Cardiac muscle cell (in vitro differentiated cells and primary cell): ENCODE data around the gene CGNL1. TPM values are rescaled to one million over a fixed set of nuclear protein-coding genes. Genes with fewer than 3 reads are reported as not detected.

ENCODE experiments used
- DNase-seq, 2 donors: peaks; one replicate each; pipeline versions ENCODE4 v3.0.0 to v3.0.0-alpha.2; 2010 to 2017; ENCODE audit warnings: low read depth in 1 of 2, low spot score in 1 of 2
- H3K27ac ChIP-seq: fragments of 200-600 bp; sonication (generic); 2 replicates; pipeline ENCODE4 v1.5.1; 2016
- H3K27me3 ChIP-seq: fragments of 200-600 bp; sonication (generic); 2 replicates; pipeline ENCODE4 v1.6.0; 2016; ENCODE audit warnings: control low read depth
- H3K36me3 ChIP-seq: fragments of 200-600 bp; sonication (generic); 2 replicates; pipeline ENCODE4 v1.5.1; 2016; ENCODE audit warnings: control low read depth
- H3K4me1 ChIP-seq: fragments of 200-600 bp; sonication (generic); 2 replicates; pipeline ENCODE4 v1.8.1; 2017; ENCODE audit warnings: low read depth, mild to moderate bottlenecking, mixed run types
- H3K4me3 ChIP-seq: fragments of 200-600 bp; sonication (generic); 2 replicates; pipeline ENCODE4 v1.5.1; 2016; ENCODE audit warnings: mild to moderate bottlenecking
- H3K9me3 ChIP-seq: fragments of 200-600 bp; sonication (generic); 2 replicates; pipeline ENCODE4 v1.5.1; 2017; ENCODE audit warnings: low read depth, mild to moderate bottlenecking, control low read depth
- polyA plus RNA-seq: library from polyadenylated mRNA; unstranded; fragments of >200 nt; fragmentation: Nextera tagmentation; extraction: Ambion mirVana; gene quantifications from 2 replicates; pipeline ENCODE4 v1.2.1, GENCODE V29; 2016
- total RNA-seq: library from RNA; depleted of rRNA; stranded (reverse); fragments of >200 nt; gene quantifications from 2 replicates; pipeline ENCODE4 v1.2.3, GENCODE V29; 2016
- TF ChIP-seq, protein P1 (sequence below): IDR thresholded peaks from 2 replicates; pipeline ENCODE4 v1.5.1; 2012; ENCODE audit warnings: low read depth, mild to moderate bottlenecking, low read length

CGNL1 gene
- total and polyA plus RNA-seq, 2 experiments from 2014 or later, result 62.9 to 134 TPM

GRCh38 chr15:57384816-57385215 lies 8.5 kb downstream of the CGNL1 start:
- no peak overlapping the region for H3K4me3 ChIP-seq
- no peaks in the 10 kb centered on the region for H3K27me3 ChIP-seq
- DNase-seq, result peak in 1 of 2 donors; percentile 76
- H3K9me3 ChIP-seq, result no peaks in the 10 kb centered on the region
- TF ChIP-seq, protein P1, sequence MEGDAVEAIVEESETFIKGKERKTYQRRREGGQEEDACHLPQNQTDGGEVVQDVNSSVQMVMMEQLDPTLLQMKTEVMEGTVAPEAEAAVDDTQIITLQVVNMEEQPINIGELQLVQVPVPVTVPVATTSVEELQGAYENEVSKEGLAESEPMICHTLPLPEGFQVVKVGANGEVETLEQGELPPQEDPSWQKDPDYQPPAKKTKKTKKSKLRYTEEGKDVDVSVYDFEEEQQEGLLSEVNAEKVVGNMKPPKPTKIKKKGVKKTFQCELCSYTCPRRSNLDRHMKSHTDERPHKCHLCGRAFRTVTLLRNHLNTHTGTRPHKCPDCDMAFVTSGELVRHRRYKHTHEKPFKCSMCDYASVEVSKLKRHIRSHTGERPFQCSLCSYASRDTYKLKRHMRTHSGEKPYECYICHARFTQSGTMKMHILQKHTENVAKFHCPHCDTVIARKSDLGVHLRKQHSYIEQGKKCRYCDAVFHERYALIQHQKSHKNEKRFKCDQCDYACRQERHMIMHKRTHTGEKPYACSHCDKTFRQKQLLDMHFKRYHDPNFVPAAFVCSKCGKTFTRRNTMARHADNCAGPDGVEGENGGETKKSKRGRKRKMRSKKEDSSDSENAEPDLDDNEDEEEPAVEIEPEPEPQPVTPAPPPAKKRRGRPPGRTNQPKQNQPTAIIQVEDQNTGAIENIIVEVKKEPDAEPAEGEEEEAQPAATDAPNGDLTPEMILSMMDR, result no peak
- peaks cover 78% of the 10 kb centered on the region for H3K4me1 ChIP-seq
- H3K36me3 ChIP-seq, result no peaks in the 10 kb centered on the region
- no peak overlapping the region for H3K27ac ChIP-seq

GRCh38 chr15:57385923-57386390 lies 9.7 kb downstream of the CGNL1 start:
- Histone ChIP-seq H3K9me3 (no peaks in the 10 kb centered on the region), H3K4me1 (peaks cover 71% of the 10 kb centered on the region), H3K36me3 (no peaks in the 10 kb centered on the region), H3K27ac (peak overlapping the region; percentile 93), H3K4me3 (no peak overlapping the region), H3K27me3 (no peaks in the 10 kb centered on the region)
- DNase-seq, result no peak
- TF ChIP-seq, protein P1, result no peak

DNA sequence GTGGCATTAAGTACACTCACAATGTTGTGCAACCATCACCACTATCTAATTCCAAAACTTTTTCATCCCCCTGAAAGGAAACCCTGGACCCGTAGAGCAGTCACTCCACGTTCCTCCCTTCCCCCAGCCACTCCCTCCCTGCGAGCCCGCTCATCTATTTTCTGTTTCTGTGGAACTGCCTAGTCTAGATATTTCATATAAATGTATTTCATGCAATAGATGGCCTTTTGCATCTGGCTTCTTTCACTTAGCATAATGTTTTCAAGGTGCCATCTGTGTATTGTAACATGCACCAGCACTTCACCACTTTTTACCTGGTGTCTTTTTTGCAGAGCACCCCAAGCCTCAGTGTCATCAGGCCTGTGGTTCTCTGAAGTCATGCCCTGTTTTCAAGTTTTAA lies 10.7 kb downstream of the CGNL1 start:
- no peaks in the 10 kb centered on the region for H3K27me3 ChIP-seq
- H3K36me3 ChIP-seq, result no peaks in the 10 kb centered on the region
- TF ChIP-seq, protein P1, result no peak
- DNase-seq, result no peak
- H3K4me1 ChIP-seq, result peaks cover 60% of the 10 kb centered on the region
- no peaks in the 10 kb centered on the region for H3K9me3 ChIP-seq
- peak overlapping the region; percentile 93 for H3K27ac ChIP-seq
- no peak overlapping the region for H3K4me3 ChIP-seq

GRCh38 chr15:57387564-57388076 lies 11.3 kb downstream of the CGNL1 start:
- H3K27me3 ChIP-seq, result no peaks in the 10 kb centered on the region
- H3K4me3 ChIP-seq, result peak overlapping the region; percentile 0
- H3K27ac ChIP-seq, result peak overlapping the region; percentile 93
- peak in 1 of 2 donors; percentile 40 for DNase-seq
- H3K36me3 ChIP-seq, result no peaks in the 10 kb centered on the region
- TF ChIP-seq, protein P1, result no peak
- no peaks in the 10 kb centered on the region for H3K9me3 ChIP-seq
- peaks cover 54% of the 10 kb centered on the region for H3K4me1 ChIP-seq

DNA sequence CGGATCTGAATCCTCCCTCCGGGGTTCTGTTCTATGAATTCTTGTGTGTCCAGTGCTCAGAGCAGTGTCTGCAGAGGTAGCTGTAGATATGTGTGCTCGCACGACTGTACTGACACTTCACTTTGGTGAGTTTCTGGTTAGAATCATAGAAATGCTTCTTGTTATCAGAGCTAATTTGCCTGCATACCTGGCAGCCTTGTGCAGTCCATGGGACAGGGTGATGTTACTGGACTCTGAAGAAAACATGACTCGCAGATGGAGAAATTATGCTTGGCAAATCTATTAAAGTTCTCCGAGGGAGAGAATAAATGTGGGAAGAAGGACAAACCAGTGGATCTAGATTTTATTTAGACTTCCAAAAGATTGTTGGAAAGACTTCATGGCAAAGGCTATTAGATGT lies 12.2 kb downstream of the CGNL1 start:
- TF ChIP-seq, protein P1, result no peak
- H3K9me3 ChIP-seq, result no peaks in the 10 kb centered on the region
- peak overlapping the region; percentile 93 for H3K27ac ChIP-seq
- H3K4me1 ChIP-seq, result peaks cover 51% of the 10 kb centered on the region
- H3K27me3 ChIP-seq, result no peaks in the 10 kb centered on the region
- H3K36me3 ChIP-seq, result no peaks in the 10 kb centered on the region
- no peak for DNase-seq
- H3K4me3 ChIP-seq, result no peak overlapping the region
